DOHH2 (cell line): ENCODE data around the gene ARHGEF12.

ENCODE experiments used
- EZH2phosphoT487 ChIP-seq: fragments of 200-600 bp; sonication (generic); IDR thresholded peaks from 2 replicates; pipeline ENCODE4 v1.6.1; 2017; ENCODE audit warnings: borderline replicate concordance, mild to moderate bottlenecking, antibody characterized with exemption, low read length, moderate library complexity, mixed read lengths
- TF ChIP-seq, protein P1 (sequence below): fragments of 200-600 bp; sonication (generic); IDR thresholded peaks from one replicate; pipeline ENCODE4 v1.5.1; 2014; ENCODE audit warnings: antibody characterized with exemption, mild to moderate bottlenecking, low read depth, low read length; ENCODE audit not compliant: poor library complexity, severe bottlenecking

DNA sequence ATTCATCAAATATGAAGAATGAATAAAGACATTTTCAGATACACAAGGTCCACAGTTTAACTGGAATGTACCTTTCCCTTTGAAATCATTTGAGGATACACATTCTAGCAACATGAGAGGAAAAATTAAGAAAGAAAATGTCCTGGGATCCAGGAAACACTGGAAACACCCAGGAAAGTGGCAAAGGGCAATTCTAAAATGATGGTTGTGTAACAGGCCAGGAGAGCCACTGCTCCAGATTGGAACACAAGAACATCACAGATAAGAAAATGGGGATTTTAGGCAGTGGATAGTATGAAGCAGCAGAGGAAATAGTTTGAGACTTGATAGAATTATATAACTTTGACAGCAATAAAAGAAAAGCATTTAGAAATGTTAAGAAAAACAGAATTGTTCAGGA is 119.3 kb downstream of the ARHGEF12 start:
- TF ChIP-seq, protein P1, sequence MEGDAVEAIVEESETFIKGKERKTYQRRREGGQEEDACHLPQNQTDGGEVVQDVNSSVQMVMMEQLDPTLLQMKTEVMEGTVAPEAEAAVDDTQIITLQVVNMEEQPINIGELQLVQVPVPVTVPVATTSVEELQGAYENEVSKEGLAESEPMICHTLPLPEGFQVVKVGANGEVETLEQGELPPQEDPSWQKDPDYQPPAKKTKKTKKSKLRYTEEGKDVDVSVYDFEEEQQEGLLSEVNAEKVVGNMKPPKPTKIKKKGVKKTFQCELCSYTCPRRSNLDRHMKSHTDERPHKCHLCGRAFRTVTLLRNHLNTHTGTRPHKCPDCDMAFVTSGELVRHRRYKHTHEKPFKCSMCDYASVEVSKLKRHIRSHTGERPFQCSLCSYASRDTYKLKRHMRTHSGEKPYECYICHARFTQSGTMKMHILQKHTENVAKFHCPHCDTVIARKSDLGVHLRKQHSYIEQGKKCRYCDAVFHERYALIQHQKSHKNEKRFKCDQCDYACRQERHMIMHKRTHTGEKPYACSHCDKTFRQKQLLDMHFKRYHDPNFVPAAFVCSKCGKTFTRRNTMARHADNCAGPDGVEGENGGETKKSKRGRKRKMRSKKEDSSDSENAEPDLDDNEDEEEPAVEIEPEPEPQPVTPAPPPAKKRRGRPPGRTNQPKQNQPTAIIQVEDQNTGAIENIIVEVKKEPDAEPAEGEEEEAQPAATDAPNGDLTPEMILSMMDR, result no peak
- TF ChIP-seq EZH2phosphoT487, result no peak
